Fibroblast of lung (primary cell): ENCODE data around the gene ENPP6.

Experiments used
- EZH2 ChIP-seq: IDR thresholded peaks from 2 replicates; pipeline ENCODE4 v1.5.1; 2012; ENCODE audit warnings: low read length, control low read depth, mild to moderate bottlenecking; ENCODE audit errors: missing control alignments
- TF ChIP-seq, protein P1 (sequence below), 2 donors: IDR thresholded peaks in 1 of 2; conservative IDR thresholded peaks in 1 of 2; 1 replicate in 1 of 2; 2 replicates in 1 of 2; pipeline ENCODE4 v1.5.1; 2011 to 2012; ENCODE audit warnings: low read length in 2 of 2, control low read depth in 1 of 2, inconsistent platforms in 1 of 2, low read depth in 1 of 2, mild to moderate bottlenecking in 1 of 2

DNA sequence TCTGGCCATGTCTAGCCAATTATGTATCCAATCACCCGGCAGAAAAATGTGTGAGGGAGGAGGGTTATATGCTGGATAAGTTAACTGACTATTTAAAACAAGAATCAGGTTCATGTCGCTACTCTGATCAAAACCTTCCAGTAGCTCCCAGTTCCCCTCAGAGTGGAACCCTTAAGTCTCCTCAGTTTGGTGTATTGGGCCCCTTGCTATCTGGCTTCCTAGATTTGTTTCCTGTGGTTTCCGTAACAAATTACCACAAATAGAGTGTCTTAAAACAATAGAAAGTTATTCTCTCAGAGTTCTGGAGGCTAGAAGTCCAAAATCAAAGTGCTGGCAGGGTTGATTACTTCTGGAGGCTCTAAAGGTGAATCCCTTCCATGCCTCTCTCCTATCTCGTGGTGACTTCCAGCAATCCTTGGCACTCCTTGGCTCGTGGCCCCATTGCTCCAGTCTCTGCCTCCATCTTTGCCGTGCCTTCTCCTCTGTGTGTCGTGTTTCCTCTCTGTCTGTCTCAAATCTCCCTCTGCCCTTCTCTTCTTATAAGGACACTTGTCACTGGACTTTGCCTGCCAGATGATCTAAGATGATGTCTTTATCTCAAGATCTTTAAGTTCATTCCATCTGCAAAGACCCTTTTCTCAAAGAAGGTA, 10.5 kb upstream of the ENPP6 start:
- TF ChIP-seq, protein P1, sequence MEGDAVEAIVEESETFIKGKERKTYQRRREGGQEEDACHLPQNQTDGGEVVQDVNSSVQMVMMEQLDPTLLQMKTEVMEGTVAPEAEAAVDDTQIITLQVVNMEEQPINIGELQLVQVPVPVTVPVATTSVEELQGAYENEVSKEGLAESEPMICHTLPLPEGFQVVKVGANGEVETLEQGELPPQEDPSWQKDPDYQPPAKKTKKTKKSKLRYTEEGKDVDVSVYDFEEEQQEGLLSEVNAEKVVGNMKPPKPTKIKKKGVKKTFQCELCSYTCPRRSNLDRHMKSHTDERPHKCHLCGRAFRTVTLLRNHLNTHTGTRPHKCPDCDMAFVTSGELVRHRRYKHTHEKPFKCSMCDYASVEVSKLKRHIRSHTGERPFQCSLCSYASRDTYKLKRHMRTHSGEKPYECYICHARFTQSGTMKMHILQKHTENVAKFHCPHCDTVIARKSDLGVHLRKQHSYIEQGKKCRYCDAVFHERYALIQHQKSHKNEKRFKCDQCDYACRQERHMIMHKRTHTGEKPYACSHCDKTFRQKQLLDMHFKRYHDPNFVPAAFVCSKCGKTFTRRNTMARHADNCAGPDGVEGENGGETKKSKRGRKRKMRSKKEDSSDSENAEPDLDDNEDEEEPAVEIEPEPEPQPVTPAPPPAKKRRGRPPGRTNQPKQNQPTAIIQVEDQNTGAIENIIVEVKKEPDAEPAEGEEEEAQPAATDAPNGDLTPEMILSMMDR (conservative IDR thresholded peaks at IDR 0.05 in 1 of 2, IDR thresholded peaks at IDR 0.05 in 1 of 2; ENCODE audit: low read depth in 1 of 2, low read length in 2 of 2), result no peak
- TF ChIP-seq EZH2, result no peak
